ENCODE data around the gene MT1B.

Gene MT1B

GRCh38 chr16:56636616-56637413, 14.9 kb upstream of the MT1B start:
- H3K4me3 ChIP-seq (ENCODE audit: low read depth, low read length) = no peak overlapping the region

GRCh38 chr16:56637814-56638750, 13.6 kb upstream of the MT1B start, which contains the start of gene MT1A:
TSS of gene MT1A (plus strand) at chr16:56638666. CDS start at chr16:56638739, 73 bp downstream.
- H3K4me3 ChIP-seq (ENCODE audit: low read depth, low read length) = peak within 1 kb of the TSS; percentile 28

GRCh38 chr16:56639045-56639444, 12.6 kb upstream of the MT1B start:
- no peak overlapping the region for H3K4me3 ChIP-seq (ENCODE audit: low read depth, low read length)

DNA sequence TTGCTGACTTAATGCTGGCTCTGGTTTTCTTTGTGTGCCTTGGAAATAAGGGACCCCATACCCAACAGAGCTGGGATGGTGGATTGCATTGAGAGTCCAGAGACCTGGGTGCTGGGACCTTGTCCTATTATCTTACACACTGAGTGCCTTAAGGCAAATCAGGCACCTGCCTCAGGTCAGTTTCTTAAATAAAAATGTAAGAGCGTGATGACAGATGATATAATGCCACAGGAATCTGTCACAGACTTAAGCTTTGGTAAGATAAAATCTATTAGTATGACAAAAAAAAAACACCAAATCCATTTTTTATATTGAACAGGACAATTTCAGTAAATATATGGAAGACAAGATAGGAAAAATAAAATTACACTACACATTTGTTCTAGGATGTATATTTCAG, 11.6 kb upstream of the MT1B start:
- H3K4me3 ChIP-seq (ENCODE audit: low read depth, low read length) = no peak overlapping the region

- no peak overlapping the region for H3K4me3 ChIP-seq (ENCODE audit: low read depth, low read length)
These were observed 10.5 kb upstream of the MT1B start for GRCh38 chr16:56641166-56641565.

GRCh38 chr16:56643080-56643778, 8.5 kb upstream of the MT1B start:
- H3K4me3 ChIP-seq (ENCODE audit: low read depth, low read length) = peak overlapping the region; percentile 31

- H3K4me3 ChIP-seq (ENCODE audit: low read depth, low read length) = peak overlapping the region; percentile 31
These were observed 7.9 kb upstream of the MT1B start for GRCh38 chr16:56643833-56644232.

GRCh38 chr16:56645311-56645710, 6.4 kb upstream of the MT1B start:
- no peak overlapping the region for H3K4me3 ChIP-seq (ENCODE audit: low read depth, low read length)

DNA sequence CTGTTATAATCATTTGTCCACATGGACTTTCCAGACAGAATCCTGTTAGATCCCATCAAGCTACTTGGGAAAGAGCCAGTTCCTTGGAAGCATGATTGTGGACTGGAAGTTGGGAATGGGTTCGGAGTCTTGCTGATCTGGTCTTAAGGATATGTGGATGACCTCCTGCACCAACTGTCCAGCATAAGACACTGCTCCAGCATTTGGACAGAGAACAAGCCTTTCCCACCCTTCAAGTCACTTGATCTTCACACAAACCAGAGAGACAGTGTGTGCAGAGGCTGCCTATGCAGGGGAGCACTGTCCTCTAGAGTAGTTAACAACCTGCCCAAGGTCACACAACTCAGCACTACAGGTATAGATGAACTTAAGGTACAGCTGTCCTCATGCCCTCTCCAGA, 5.8 kb upstream of the MT1B start:
- no peak overlapping the region for H3K4me3 ChIP-seq (ENCODE audit: low read depth, low read length)

- no peak overlapping the region for H3K4me3 ChIP-seq (ENCODE audit: low read depth, low read length)
These were observed 3.9 kb upstream of the MT1B start for GRCh38 chr16:56647641-56648431.

DNA sequence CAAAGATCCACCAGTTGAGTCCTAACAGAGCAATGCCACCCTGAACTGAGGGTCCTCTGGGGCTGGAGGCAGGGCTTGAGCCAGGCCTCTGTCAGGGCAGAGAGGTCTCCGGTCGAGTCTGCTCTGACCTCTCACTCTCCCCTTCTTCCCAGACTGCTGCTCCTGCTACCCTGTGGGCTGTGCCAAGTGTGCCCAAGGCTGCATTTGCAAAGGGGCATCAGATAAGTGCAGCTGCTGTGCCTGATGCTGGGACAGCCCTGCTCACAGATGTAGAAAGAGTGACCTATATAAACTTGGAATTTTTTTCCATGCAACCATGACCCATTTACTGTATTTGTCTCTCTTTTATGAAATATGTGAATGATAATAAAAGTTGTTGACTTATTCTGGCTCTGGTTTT, 2.4 kb upstream of the MT1B start:
- H3K4me3 ChIP-seq (ENCODE audit: low read depth, low read length) = no peak overlapping the region

DNA sequence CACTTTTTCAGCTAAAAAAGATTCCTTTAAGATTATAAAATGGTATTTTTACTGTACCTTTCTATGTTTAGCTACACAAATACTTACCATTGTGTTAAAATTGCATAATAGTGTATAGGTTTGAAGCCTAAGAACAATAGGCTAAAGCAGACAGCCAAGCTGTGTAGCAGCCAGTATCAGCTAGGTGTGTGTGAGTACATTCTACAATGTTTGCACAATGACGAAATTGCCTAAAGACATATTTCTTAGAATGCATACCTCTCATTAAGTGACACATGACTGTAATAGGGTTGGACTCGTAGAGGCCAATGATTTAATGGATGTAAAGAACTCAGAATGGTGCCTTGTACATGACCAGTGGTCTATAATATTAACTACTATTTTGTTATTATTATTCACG, 1.9 kb upstream of the MT1B start:
- no peak overlapping the region for H3K4me3 ChIP-seq (ENCODE audit: low read depth, low read length)

DNA sequence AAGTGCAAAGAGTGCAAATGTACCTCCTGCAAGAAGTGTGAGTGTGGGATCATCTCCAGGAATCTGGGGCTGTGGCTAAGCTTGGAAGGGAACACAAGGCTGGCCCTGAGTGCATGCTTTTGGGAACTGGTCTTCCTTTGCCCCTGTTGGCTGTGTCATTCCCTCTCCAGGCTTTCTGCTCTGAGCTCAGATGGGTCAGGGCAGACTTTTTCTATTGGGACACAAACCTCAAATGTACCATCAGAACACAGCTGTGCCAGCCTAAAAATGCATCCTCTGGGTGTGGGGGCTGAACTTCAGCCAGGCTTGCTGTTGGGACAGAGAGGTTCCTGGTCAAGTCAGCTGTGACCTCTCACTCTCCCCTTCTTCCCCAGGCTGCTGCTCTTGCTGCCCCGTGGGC, 914 bp downstream of the MT1B start:
- H3K4me3 ChIP-seq (ENCODE audit: low read depth, low read length) = no peak overlapping the region

- no peak overlapping the region for H3K4me3 ChIP-seq (ENCODE audit: low read depth, low read length)
These were observed 1.5 kb downstream of the MT1B start for GRCh38 chr16:56653218-56653617.

GRCh38 chr16:56657555-56658326, 6.1 kb downstream of the MT1B start, which contains the start of gene MT1F:
TSS of gene MT1F (plus strand) at chr16:56657959. CDS start at chr16:56658059, 100 bp downstream.
- H3K4me3 ChIP-seq (ENCODE audit: low read depth, low read length) = peak within 1 kb of the TSS; percentile 75

DNA sequence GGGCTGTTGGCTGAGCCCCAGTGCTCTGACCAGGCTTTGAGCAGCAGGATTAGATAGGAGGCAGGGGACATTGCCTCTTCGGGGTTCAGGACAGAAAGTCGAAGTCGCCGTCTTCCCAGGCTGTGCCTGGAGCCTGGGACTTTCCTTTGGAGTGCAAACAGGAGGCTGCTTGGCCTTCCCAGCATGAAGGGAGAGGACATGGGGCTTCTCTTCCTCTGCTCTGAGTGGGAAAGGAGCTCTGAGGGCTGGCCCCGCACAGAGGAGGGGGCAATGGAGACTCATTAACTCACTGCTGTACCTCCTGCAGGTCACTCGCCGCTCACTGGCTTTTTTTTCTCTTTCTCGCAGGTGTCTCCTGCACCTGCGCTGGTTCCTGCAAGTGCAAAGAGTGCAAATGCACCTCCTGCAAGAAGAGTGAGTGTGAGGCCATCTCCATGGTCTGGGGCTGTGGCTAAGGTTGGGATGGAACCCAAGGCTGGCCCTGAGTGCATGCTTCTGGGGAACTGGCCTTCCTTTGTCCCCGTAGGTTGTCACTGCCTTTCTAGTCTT, 6.7 kb downstream of the MT1B start:
- peak overlapping the region; percentile 75 for H3K4me3 ChIP-seq (ENCODE audit: low read depth, low read length)

GRCh38 chr16:56662357-56663354, 11.0 kb downstream of the MT1B start:
- H3K4me3 ChIP-seq (ENCODE audit: low read depth, low read length) = peak overlapping the region; percentile 45

DNA sequence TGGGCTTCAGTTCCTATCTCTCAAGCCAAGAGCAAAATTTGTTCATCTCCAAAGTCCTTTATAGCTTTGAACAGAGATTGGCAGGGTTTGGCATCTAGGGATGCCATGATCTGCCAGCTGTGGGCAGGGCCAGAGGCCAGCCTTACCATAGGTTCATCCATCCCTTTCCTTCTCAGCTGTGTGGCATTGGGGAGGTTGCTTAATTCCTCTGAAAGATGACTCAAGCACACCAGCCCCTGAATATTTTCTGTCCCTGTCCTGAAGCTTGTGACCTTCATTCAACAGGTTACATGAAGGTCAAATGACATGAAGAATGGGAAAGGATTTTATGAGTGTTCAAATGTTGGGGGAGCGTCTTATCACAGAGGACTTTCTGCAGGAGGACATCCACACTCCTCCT, 12.8 kb downstream of the MT1B start:
- H3K4me3 ChIP-seq (ENCODE audit: low read depth, low read length) = no peak overlapping the region

All from iPS-11a (cell line).